Measurements from ENCODE around the gene GSN. TPM values are rescaled to one million over a fixed set of nuclear protein-coding genes. Genes with fewer than 3 reads are reported as not detected.

GSN gene
- 20.3 TPM for total RNA-seq

DNA sequence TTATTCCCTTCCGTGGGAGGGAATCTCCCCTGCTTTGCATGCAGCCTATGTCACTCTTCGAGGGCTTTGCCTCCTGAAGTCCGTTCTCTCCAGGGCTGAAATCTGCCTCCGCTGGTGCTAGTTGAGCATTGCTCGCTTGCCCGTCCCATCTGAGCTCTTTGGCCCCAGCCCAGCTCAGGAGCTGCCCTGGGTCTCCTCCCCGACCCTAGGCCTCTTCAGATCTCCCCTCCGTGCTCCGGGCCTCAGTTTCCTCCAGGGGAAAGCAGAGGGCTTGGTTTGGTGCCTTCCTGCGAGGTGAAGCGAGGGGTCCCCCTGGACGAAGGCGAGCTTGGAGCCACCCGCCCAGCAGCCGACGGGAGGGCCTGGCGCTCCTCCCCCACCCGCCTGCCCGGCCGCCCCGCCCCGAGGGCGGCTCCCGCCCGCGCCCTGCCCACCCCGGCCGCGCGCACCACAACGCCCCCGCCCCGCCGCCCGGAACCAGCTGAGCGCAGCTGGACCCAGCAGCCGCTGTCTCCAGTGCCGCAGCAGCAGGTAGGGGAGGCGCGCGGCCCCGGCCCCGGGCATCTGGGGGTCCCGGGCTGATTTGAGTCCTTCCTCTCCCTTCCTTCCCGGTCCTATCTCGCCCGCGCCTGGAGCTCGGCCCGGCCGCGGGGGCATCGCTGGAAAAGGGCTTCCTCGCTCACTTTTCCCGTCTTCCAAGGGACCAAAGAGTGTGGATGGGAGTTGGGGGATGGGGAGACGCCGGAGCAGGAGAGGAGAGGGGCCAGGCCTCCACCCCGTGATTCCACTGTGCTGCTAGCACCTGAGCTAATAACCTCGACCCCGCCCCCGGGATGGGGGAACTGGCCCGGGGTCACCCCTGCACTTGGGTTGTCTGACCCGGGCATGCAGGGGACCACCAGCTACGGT lies at the start of gene GSN:
Gene GSN (plus strand): TSS at position 474 of the 909 bp plus-strand sequence. CDS start 33,810 bp downstream, outside the sequence.

DNA sequence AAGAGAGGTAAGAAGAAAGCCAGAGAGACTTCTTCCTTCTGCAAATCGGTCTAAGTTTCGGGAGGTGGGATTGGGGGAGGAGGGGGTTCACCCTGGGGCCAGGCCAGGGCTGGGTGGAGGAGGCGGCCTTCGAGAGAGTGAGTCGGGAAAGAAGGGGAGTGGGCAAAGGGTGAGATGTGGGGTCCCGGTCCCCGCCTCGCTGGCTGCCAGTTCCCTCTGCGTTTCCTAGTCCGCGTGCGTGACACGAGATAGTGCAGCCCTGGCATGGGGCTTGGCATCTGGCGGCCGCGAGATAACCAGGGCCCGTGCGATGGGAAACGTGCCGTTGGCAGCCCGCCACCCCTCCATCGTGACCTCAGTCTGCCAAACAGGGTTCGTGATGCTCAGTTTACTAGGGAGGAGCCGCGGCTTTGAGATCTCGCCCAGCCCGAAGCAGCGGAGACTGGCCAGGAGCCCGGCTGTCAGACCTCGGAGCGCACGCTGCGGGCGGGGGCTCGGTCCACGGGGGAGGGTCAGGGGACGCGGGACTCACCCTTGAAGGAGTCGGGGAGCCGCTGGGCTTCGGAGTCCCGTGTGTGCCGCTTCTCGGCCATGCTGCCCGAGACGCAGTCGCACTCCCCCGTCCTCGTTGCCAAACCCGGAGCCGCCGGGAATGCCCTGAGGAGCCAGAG lies 101.8 kb downstream of the GSN start, which contains the start of gene STOM:
Gene STOM (minus strand): TSS at position 656 of the 671 bp plus-strand sequence. CDS start 63 bp downstream, at position 593.

Other genes starting within 250 kb of the GSN start
- gene C5, start 217.9 kb upstream of the GSN start, total RNA-seq, result 12.2 TPM
- 33.8 TPM for gene CNTRL, start 193.2 kb upstream of the GSN start, total RNA-seq
- gene RAB14, start 66.3 kb upstream of the GSN start, total RNA-seq, result 62.3 TPM
- gene STOM, start 102.1 kb downstream of the GSN start, total RNA-seq, result 10.3 TPM
- gene GGTA1, start 231.7 kb downstream of the GSN start, total RNA-seq, result 1.9 TPM